K562 (cell line): ENCODE results near the gene ZNF200. TPM values are rescaled to one million over a fixed set of nuclear protein-coding genes. Genes with fewer than 3 reads are reported as not detected.

Experiments
- ASH1L ChIP-seq: fragments of 450-650 bp; IDR thresholded peaks from 2 replicates; pipeline ENCODE4 v1.6.1; 2018; ENCODE audit warnings: borderline replicate concordance, mild to moderate bottlenecking, low read depth; ENCODE audit not compliant: partially characterized antibody
- BCOR ChIP-seq: fragments of 450-650 bp; IDR thresholded peaks from 2 replicates; pipeline ENCODE4 v1.6.1; 2016
- CSDE1 ChIP-seq, 2 experiments: fragments of 450-650 bp; IDR thresholded peaks; 2 replicates each; pipeline ENCODE4 v1.6.1; 2016; ENCODE audit warnings: mild to moderate bottlenecking in 1 of 2
- CXXC5 ChIP-seq: fragments of 250-450 bp; sonication (Bioruptor Pico); IDR thresholded peaks from 2 replicates; pipeline ENCODE4 v1.8.0; 2022; ENCODE audit warnings: inconsistent platforms, mild to moderate bottlenecking, moderate library complexity
- DACH1 ChIP-seq: fragments of 450-650 bp; IDR thresholded peaks from 2 replicates; pipeline ENCODE4 v1.6.1; 2018; ENCODE audit not compliant: partially characterized antibody
- E4F1 ChIP-seq: fragments of 250-450 bp; sonication (Bioruptor Pico); IDR thresholded peaks from 2 replicates; pipeline ENCODE4 v1.5.0; 2021; ENCODE audit warnings: mild to moderate bottlenecking, borderline replicate concordance
- GABPB1 ChIP-seq: sonication (generic); formaldehyde crosslinking; IDR thresholded peaks from 2 replicates; pipeline ENCODE4 v1.8.0; 2022; ENCODE audit warnings: mild to moderate bottlenecking, missing genetic modification reagents
- PRDM10 ChIP-seq: fragments of 450-650 bp; IDR thresholded peaks from 2 replicates; pipeline ENCODE4 v1.6.1; 2018; ENCODE audit not compliant: partially characterized antibody
- SIX5 ChIP-seq, 2 experiments: IDR thresholded peaks; 2 replicates each; pipeline ENCODE4 v1.6.1; 2011; ENCODE audit warnings: low read length in 2 of 2, borderline replicate concordance in 1 of 2, low read depth in 1 of 2, mild to moderate bottlenecking in 1 of 2, moderate library complexity in 1 of 2; ENCODE audit not compliant: insufficient read depth in 1 of 2
- ZKSCAN3 ChIP-seq: fragments of 250-450 bp; sonication (Bioruptor Pico); IDR thresholded peaks from 2 replicates; pipeline ENCODE4 v1.4.0; 2020
- ZNF41 ChIP-seq: fragments of 250-450 bp; sonication (Bioruptor Pico); conservative IDR thresholded peaks from 2 replicates; pipeline ENCODE4 v1.4.0; 2020; ENCODE audit warnings: mild to moderate bottlenecking
- polyA plus RNA-seq, 8 experiments: library from polyadenylated mRNA; depleted of rRNA in 4 of 8; stranded (reverse) in 5 of 8; unstranded in 3 of 8; fragments of >200 nt; fragmentation: Nextera tagmentation in 2 of 8; fragmentation: Illumina TruSeq in 1 of 8; extraction: Ambion mirVana in 2 of 8; extraction: Trizol in 1 of 8; gene quantifications; 2 replicates each; pipeline versions ENCODE4 v1.2.1 to v1.2.3, GENCODE V29; 2011 to 2014; ENCODE audit warnings: inconsistent platforms in 1 of 8, missing spikeins in 1 of 8
- total RNA-seq, 7 experiments: library from RNA; depleted of rRNA in 6 of 7; stranded (reverse); fragments of >200 nt in 6 of 7; fragmentation: Illumina TruSeq in 2 of 7; extraction: Trizol in 2 of 7; gene quantifications; 2 replicates each; pipeline versions ENCODE4 v1.2.1 to v1.2.3, GENCODE V29; 2011 to 2021; ENCODE audit warnings: low replicate concordance in 1 of 7

The ZNF200 gene
- total and polyA plus RNA-seq, 9 of the 15 experiments (the other 6 are each of a cell fraction or from before 2014, with no cell fraction given) = 4.8 to 14.5 (median 9.2) TPM

DNA sequence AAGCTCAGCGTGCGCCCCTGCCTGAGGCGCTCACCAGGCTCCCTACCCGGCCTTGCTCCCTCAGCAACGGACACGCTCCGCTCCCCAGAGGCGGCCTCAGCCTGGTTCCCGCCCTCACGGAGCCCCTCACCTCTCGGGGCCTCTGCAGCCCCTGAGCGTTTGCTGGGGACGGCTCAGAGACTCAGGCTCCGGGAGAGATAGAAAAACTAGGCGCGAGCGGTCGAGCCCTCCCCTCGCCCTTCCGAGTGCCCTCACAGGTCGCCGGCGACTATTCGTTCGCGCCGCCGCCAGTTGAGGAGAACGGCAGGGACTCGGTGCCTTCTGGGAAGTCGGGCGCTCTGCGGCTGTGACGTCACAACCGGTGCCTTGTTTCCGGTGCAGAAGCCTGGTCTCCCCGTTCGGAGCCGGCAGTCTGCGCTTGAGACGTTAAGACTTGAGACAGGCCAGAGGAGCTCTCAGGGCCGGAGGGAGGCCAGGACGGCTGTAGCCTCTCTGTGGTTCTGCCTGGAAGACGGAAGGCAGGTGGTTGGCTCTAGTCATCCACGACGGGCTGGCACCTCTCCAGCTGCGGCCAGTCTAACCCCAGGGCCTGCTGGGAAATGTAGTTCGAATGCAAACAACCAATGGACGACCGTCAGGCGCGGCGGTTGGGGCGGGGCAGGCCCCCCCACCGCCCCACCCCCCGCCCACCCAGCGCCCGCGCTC, at the start of gene ZNF200 (continued):
- TF ChIP-seq E4F1 (CRISPR knock-in tag) (peak; percentile 24; the same call in 1 of the 2 replicates), DACH1 (peak; percentile 13), ZNF41 (0 out of 2 replicates have a peak, but pooled peaks have one; percentile 25), CXXC5 (peak; percentile 85), GABPB1 (CRISPR knock-in tag) (peak; percentile 98), ZKSCAN3 (CRISPR knock-in tag) (no peak), BCOR (no peak), ASH1L (peak; percentile 71), PRDM10 (peak; percentile 11), SIX5 (IDR thresholded peaks at IDR 0.05; ENCODE audit: borderline replicate concordance in 1 of 2, insufficient read depth in 1 of 2, low read depth in 1 of 2, low read length in 2 of 2) (peak; percentile 53 to 64; a peak in 3 of 4 replicates), CSDE1 (IDR thresholded peaks at IDR 0.05) (peak in 1 of 2 experiments; percentile 71; a peak in 2 of 4 replicates)
